ENCODE data around the gene QRFP. TPM values are rescaled to one million over a fixed set of nuclear protein-coding genes. Genes with fewer than 3 reads are reported as not detected.

QRFP gene
- total and polyA plus RNA-seq, 2 of the 8 experiments (the other 6 are each of a cell fraction or from before 2014, with no cell fraction given) = not detected

GRCh38 chr9:130878295-130878694 lies 18.3 kb downstream of the QRFP start (continued):
- no peak for TF ChIP-seq CEBPB (IDR thresholded peaks at IDR 0.05; ENCODE audit: low read depth, low read length)

Measured in H1 (cell line).